Neural progenitor cell (in vitro differentiated cells): ENCODE measurements around the gene ROR2.

ENCODE experiments used
- CTCF ChIP-seq: fragments of 200-600 bp; sonication (generic); IDR thresholded peaks from 2 replicates; pipeline ENCODE4 v1.5.1; 2017; ENCODE audit warnings: antibody characterized with exemption, mild to moderate bottlenecking
- EZH2 ChIP-seq: fragments of 200-600 bp; sonication (generic); IDR thresholded peaks from 2 replicates; pipeline ENCODE4 v1.6.1; 2017; ENCODE audit warnings: antibody characterized with exemption, mild to moderate bottlenecking, moderate library complexity
- EZH2phosphoT487 ChIP-seq: fragments of 200-600 bp; sonication (generic); IDR thresholded peaks from 2 replicates; pipeline ENCODE4 v1.6.1; 2017; ENCODE audit warnings: antibody characterized with exemption

DNA sequence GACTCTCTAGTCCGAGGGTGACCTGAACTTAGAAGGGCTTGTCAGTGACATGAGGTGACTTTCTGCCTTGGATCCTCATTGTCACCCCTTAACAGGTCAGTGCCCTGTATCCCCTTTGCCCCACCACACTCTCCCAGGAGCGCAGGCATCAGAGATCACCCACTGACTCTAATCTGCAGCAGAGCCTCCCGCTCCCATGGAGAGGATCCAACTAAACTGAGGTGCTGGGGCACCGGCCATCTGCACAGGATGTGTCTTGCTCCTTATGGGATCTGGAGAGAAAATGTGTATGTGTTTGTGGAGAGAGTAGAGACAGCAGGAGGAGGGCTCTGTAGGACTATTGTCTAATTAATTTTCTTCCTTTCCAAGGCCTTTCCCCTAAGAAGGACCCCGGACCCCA is 213.7 kb downstream of the ROR2 start:
- TF ChIP-seq CTCF (no peak), EZH2 (no peak), EZH2phosphoT487 (no peak)
